K562 (cell line): ENCODE data around the gene SDHAF1. TPM values are rescaled to one million over a fixed set of nuclear protein-coding genes. Genes with fewer than 3 reads are reported as not detected.

ENCODE experiments used
- ATAC-seq: fragments of 200-7000 bp; cut with Tn5 transposase; 3 replicates; pipeline ENCODE4 v1.9.1; 2020; ENCODE audit warnings: moderate library complexity
- BruUV-seq: library from RNA; stranded (reverse); fragments of 400-500 nt; replicated peaks from 2 replicates; lab custom pipeline; 2021; lab: Mats Ljungman, UMichigan
- CTCF ChIA-PET: fragments of 300-600 bp; formaldehyde crosslinking; extraction: SDS; loops from one replicate; lab custom pipeline; 2021; ENCODE audit warnings: low intra/inter-chr PET ratio; lab: Yijun Ruan, JAX
- POLR2A ChIA-PET: fragments of 300-600, 350-650 bp; sonication (Branson Sonifier 250); formaldehyde crosslinking; extraction: SDS; loops from one replicate; lab custom pipeline; 2021; ENCODE audit warnings: antibody characterized with exemption, inconsistent platforms; lab: Yijun Ruan, JAX
- DNase-seq, 4 experiments: peaks; one replicate each; pipeline versions ENCODE4 v3.0.0 to v3.0.0-alpha.2; 2011 to 2018; ENCODE audit warnings: low spot score in 3 of 4, mixed read lengths in 3 of 4; ENCODE audit errors: extremely low read depth in 1 of 4
- FAIRE-seq: peaks from 2 replicates; lab custom pipeline; 2011; peaks lifted over from hg19 to GRCh38; lab: Jason Lieb, UNC
- H2AFZ ChIP-seq: 2 replicates; pipeline ENCODE4 v1.6.0; 2011; ENCODE audit warnings: low read depth, low read length, control low read depth, inconsistent platforms
- H3K27ac ChIP-seq: fragments of 200-600 bp; 3 replicates; pipeline ENCODE4 v1.8.0; 2011; ENCODE audit warnings: low read depth, mild to moderate bottlenecking, control low read depth, inconsistent platforms, low read length, moderate library complexity, mixed read lengths; ENCODE audit errors: extremely low read depth
- H3K27me3 ChIP-seq, 2 experiments: fragments of 300-600 bp in 1 of 2; 2 replicates in 1 of 2; 3 replicates in 1 of 2; pipeline versions ENCODE4 v1.6.0 to v1.8.0; 2011; ENCODE audit warnings: inconsistent platforms in 2 of 2, low read length in 2 of 2, mild to moderate bottlenecking in 1 of 2, mixed read lengths in 1 of 2, moderate library complexity in 1 of 2; ENCODE audit not compliant: control insufficient read depth in 2 of 2, insufficient read depth in 2 of 2
- H3K36me3 ChIP-seq: fragments of 300-600 bp; 3 replicates; pipeline ENCODE4 v1.8.0; 2011; ENCODE audit warnings: mild to moderate bottlenecking, low read length, inconsistent platforms; ENCODE audit not compliant: control insufficient read depth, insufficient read depth
- H3K4me1 ChIP-seq, 2 experiments: fragments of 200-600 bp in 1 of 2; replicated peaks in 1 of 2; 2 replicates in 1 of 2; 3 replicates in 1 of 2; pipeline versions ENCODE4 v1.5.1 to v1.8.0; 2011; ENCODE audit warnings: inconsistent platforms in 2 of 2, low read length in 2 of 2, mild to moderate bottlenecking in 1 of 2, mixed read lengths in 1 of 2, moderate library complexity in 1 of 2; ENCODE audit not compliant: control insufficient read depth in 2 of 2, insufficient read depth in 2 of 2
- H3K4me2 ChIP-seq: 2 replicates; pipeline ENCODE4 v1.6.1; 2011; ENCODE audit warnings: low read length, control low read depth, inconsistent platforms, mixed read lengths; ENCODE audit not compliant: insufficient read depth
- H3K4me3 ChIP-seq: fragments of 200-600 bp; sonication (generic), shearing (Covaris generic); 2 replicates; pipeline ENCODE4 v1.5.1; 2016; ENCODE audit warnings: control low read depth, inconsistent platforms
- H3K79me2 ChIP-seq: fragments of 200-600 bp; 3 replicates; pipeline ENCODE4 v1.8.0; 2011; ENCODE audit warnings: low read length, inconsistent platforms; ENCODE audit not compliant: control insufficient read depth, insufficient read depth
- H3K9ac ChIP-seq, 2 experiments: 2 replicates each; pipeline versions ENCODE4 v1.6.0 to v1.6.1; 2011; ENCODE audit warnings: low read depth in 2 of 2, low read length in 2 of 2, control low read depth in 1 of 2, inconsistent platforms in 1 of 2, mild to moderate bottlenecking in 1 of 2, mixed read lengths in 1 of 2; ENCODE audit not compliant: insufficient read depth in 1 of 2
- H3K9me1 ChIP-seq: one replicate; pipeline ENCODE4 v1.6.0; 2011; ENCODE audit warnings: inconsistent platforms, mild to moderate bottlenecking, low read length, moderate library complexity; ENCODE audit not compliant: control insufficient read depth, insufficient read depth
- H3K9me3 ChIP-seq: replicated peaks from 2 replicates; pipeline ENCODE4 v1.5.1; 2011; ENCODE audit warnings: low read depth, low read length, inconsistent platforms; ENCODE audit not compliant: control insufficient read depth, insufficient read depth
- H4K20me1 ChIP-seq: replicated peaks from 2 replicates; pipeline ENCODE4 v1.6.1; 2011; ENCODE audit warnings: low read length, inconsistent platforms, mixed read lengths; ENCODE audit not compliant: control insufficient read depth, insufficient read depth
- BDP1 ChIP-seq: IDR thresholded peaks from 3 replicates; pipeline ENCODE4 v1.6.1; 2011; ENCODE audit not compliant: insufficient read length, insufficient read depth
- C11orf30 ChIP-seq: fragments of 450-650 bp; IDR thresholded peaks from 2 replicates; pipeline ENCODE4 v1.6.1; 2016; ENCODE audit warnings: low read depth, mild to moderate bottlenecking
- HDAC1 ChIP-seq, 2 experiments: fragments of 450-650 bp; IDR thresholded peaks; 2 replicates each; pipeline ENCODE4 v1.6.1; 2016 to 2017; ENCODE audit warnings: inconsistent platforms in 1 of 2, mild to moderate bottlenecking in 1 of 2, moderate library complexity in 1 of 2
- HNRNPUL1 ChIP-seq: fragments of 200-400 bp; formaldehyde crosslinking; IDR thresholded peaks from 2 replicates; pipeline ENCODE4 v1.6.1; 2017; ENCODE audit warnings: low read length
- MAFF ChIP-seq: IDR thresholded peaks from 2 replicates; pipeline ENCODE4 v1.6.1; 2012; ENCODE audit warnings: low read length, improper control_type of control experiment
- NR1H2 ChIP-seq: sonication (generic); formaldehyde crosslinking; IDR thresholded peaks from 2 replicates; pipeline ENCODE4 v1.4.0; 2020; ENCODE audit warnings: mild to moderate bottlenecking, missing genetic modification reagents
- TRIM25 ChIP-seq: fragments of 450-650 bp; IDR thresholded peaks from 2 replicates; pipeline ENCODE4 v1.7.0; 2016; ENCODE audit warnings: borderline replicate concordance
- ZNF253 ChIP-seq: fragments of 250-450 bp; sonication (Bioruptor Pico); conservative IDR thresholded peaks from 2 replicates; pipeline ENCODE4 v1.6.1; 2021; ENCODE audit warnings: mild to moderate bottlenecking
- ZNF639 ChIP-seq, 2 experiments: fragments of 200-800 bp in 1 of 2; sonication (Bioruptor generic) in 1 of 2; sonication (generic) in 1 of 2; formaldehyde crosslinking in 1 of 2; IDR thresholded peaks in 1 of 2; conservative IDR thresholded peaks in 1 of 2; 2 replicates each; pipeline versions ENCODE4 v1.5.0 to v1.6.1; 2016 to 2020; ENCODE audit warnings: missing compliant biosample characterization in 1 of 2, missing genetic modification characterization in 1 of 2, missing genetic modification reagents in 1 of 2
- WGBS: fragments of 100-300 bp; shearing (Covaris generic); methylation state at CpG from one replicate; pipeline ENCODE4 v1.1.6; 2016; ENCODE audit warnings: low coverage, mixed read lengths; ENCODE audit not compliant: insufficient coverage; ENCODE audit errors: missing lambda C conversion rate; 5-methylcytosine and 5-hydroxymethylcytosine counted together
- in situ Hi-C: fragments of 300-500 bp; cut with MboI; formaldehyde crosslinking; loops from 4 replicates; pipeline ENCODE4 v1.15.0; 2018; ENCODE audit warnings: inconsistent platforms, mixed read lengths
- intact Hi-C: fragments of 100-400 bp; cut with micrococcal nuclease; formaldehyde crosslinking; loops from 2 replicates; pipeline ENCODE4 v1.14.2; 2022
- polyA plus RNA-seq, 8 experiments: library from polyadenylated mRNA; depleted of rRNA in 4 of 8; stranded (reverse) in 5 of 8; unstranded in 3 of 8; fragments of >200 nt; fragmentation: Nextera tagmentation in 2 of 8; fragmentation: Illumina TruSeq in 1 of 8; extraction: Ambion mirVana in 2 of 8; extraction: Trizol in 1 of 8; gene quantifications; 2 replicates each; pipeline versions ENCODE4 v1.2.1 to v1.2.3, GENCODE V29; 2011 to 2014; ENCODE audit warnings: inconsistent platforms in 1 of 8, missing spikeins in 1 of 8
- total RNA-seq, 7 experiments: library from RNA; depleted of rRNA in 6 of 7; stranded (reverse); fragments of >200 nt in 6 of 7; fragmentation: Illumina TruSeq in 2 of 7; extraction: Trizol in 2 of 7; gene quantifications; 2 replicates each; pipeline versions ENCODE4 v1.2.1 to v1.2.3, GENCODE V29; 2011 to 2021; ENCODE audit warnings: low replicate concordance in 1 of 7
- TF ChIP-seq, protein P1 (sequence below): fragments of 150-350 bp; IDR thresholded peaks from 2 replicates; pipeline ENCODE4 v1.6.1; 2014; ENCODE audit warnings: low read depth, mild to moderate bottlenecking, low read length, borderline replicate concordance
- TF ChIP-seq, protein P2 (sequence below): sonication (generic); formaldehyde crosslinking; IDR thresholded peaks from 2 replicates; pipeline ENCODE4 v1.8.1; 2023; ENCODE audit warnings: mild to moderate bottlenecking, missing genetic modification reagents

The SDHAF1 gene
- total and polyA plus RNA-seq, 9 of the 15 experiments (the other 6 are each of a cell fraction or from before 2014, with no cell fraction given) = 0.42 to 55.7 (median 18.8) TPM

GRCh38 chr19:36014012-36014924 is 19.3 kb downstream of the SDHAF1 start, which contains the start of gene ALKBH6:
TSS of gene ALKBH6 (minus strand) at chr19:36014213. CDS start at chr19:36013397, 816 bp downstream.
- H3K4me3 ChIP-seq = peak within 1 kb of the TSS; percentile 87
- FAIRE-seq (peak; percentile 100), ATAC-seq (peak; percentile 99), DNase-seq (peak; percentile 98 to 100 (median 98))
- ChIA-PET POLR2A (interaction anchor here (0.6 to 1.2 kb wide), 12 partner anchors 10 to 230 kb away, joined by 3 to 9 read pairs (median 4); partner anchors contain the start of genes SDHAF1 and THAP8), CTCF (no interaction called here)
- peak within 1 kb of the TSS; percentile 82 for H3K27ac ChIP-seq
- peak within 1 kb of the TSS; percentile 88 to 94 for H3K9ac ChIP-seq
- in situ Hi-C loops = no loop called here
- no peaks in the 10 kb centered on the region for H3K27me3 ChIP-seq
- TSS peak; percentile 82 for BruUV-seq
- H3K79me2 ChIP-seq = peaks cover 31% of the 10 kb centered on the region
- 0% methylated on average over 39 of the region's 42 CpGs for WGBS
- intact Hi-C loops = loop anchor here (1.0 kb wide), 1 partner anchor 37 kb away; no protein-coding TSS in a partner anchor
- H3K9me1 ChIP-seq = no peaks in the 10 kb centered on the region
- peak within 1 kb of the TSS; percentile 85 for H2AFZ ChIP-seq
- H3K9me3 ChIP-seq = no peaks in the 10 kb centered on the region
- H3K4me1 ChIP-seq = peaks cover 11 to 26% of the 10 kb centered on the region in 2 experiments; a peak in 4 of 5 replicates
- peak within 1 kb of the TSS; percentile 90 for H3K4me2 ChIP-seq
- no peaks in the 10 kb centered on the region for H4K20me1 ChIP-seq
- peaks cover 18% of the 10 kb centered on the region; the same call in 1 of the 3 replicates for H3K36me3 ChIP-seq
- TF ChIP-seq HNRNPUL1 (no peak), MAFF (no peak), ZNF253 (CRISPR knock-in tag) (no peak), TRIM25 (no peak), C11orf30 (peak; percentile 56; the same call in 1 of the 2 replicates), ZNF639 (CRISPR knock-in tag; conservative IDR thresholded peaks at IDR 0.05 in 1 of 2, IDR thresholded peaks at IDR 0.05 in 1 of 2) (no peak), NR1H2 (CRISPR knock-in tag) (no peak), HDAC1 (IDR thresholded peaks at IDR 0.05) (peak in 1 of 2 experiments; percentile 87; a peak in 2 of 4 replicates), BDP1 (no peak)
- TF ChIP-seq, protein P1, sequence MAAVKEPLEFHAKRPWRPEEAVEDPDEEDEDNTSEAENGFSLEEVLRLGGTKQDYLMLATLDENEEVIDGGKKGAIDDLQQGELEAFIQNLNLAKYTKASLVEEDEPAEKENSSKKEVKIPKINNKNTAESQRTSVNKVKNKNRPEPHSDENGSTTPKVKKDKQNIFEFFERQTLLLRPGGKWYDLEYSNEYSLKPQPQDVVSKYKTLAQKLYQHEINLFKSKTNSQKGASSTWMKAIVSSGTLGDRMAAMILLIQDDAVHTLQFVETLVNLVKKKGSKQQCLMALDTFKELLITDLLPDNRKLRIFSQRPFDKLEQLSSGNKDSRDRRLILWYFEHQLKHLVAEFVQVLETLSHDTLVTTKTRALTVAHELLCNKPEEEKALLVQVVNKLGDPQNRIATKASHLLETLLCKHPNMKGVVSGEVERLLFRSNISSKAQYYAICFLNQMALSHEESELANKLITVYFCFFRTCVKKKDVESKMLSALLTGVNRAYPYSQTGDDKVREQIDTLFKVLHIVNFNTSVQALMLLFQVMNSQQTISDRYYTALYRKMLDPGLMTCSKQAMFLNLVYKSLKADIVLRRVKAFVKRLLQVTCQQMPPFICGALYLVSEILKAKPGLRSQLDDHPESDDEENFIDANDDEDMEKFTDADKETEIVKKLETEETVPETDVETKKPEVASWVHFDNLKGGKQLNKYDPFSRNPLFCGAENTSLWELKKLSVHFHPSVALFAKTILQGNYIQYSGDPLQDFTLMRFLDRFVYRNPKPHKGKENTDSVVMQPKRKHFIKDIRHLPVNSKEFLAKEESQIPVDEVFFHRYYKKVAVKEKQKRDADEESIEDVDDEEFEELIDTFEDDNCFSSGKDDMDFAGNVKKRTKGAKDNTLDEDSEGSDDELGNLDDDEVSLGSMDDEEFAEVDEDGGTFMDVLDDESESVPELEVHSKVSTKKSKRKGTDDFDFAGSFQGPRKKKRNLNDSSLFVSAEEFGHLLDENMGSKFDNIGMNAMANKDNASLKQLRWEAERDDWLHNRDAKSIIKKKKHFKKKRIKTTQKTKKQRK = peak; percentile 91; the same call in 1 of the 2 replicates
- TF ChIP-seq, protein P2, sequence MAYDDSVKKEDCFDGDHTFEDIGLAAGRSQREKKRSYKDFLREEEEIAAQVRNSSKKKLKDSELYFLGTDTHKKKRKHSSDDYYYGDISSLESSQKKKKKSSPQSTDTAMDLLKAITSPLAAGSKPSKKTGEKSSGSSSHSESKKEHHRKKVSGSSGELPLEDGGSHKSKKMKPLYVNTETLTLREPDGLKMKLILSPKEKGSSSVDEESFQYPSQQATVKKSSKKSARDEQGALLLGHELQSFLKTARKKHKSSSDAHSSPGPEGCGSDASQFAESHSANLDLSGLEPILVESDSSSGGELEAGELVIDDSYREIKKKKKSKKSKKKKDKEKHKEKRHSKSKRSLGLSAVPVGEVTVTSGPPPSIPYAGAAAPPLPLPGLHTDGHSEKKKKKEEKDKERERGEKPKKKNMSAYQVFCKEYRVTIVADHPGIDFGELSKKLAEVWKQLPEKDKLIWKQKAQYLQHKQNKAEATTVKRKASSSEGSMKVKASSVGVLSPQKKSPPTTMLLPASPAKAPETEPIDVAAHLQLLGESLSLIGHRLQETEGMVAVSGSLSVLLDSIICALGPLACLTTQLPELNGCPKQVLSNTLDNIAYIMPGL (CRISPR knock-in tag) = no peak
